GM18505 (cell line): ENCODE measurements around the gene TUBA1C.
A peak's percentile ranks its signal among the peaks of the same experiment; 100 is the strongest.
"Not testable (repeated sequence)": the region's sequence is repeated elsewhere in the genome, so short reads cannot be mapped to it uniquely, and the experiment has no call there.

ENCODE experiments used
- ATAC-seq: cut with Tn5 transposase; IDR thresholded peaks from one replicate; pipeline ENCODE4 v1.9.1; 2021; ENCODE audit not compliant: unreplicated experiment
- POLR2A ChIP-seq: IDR thresholded peaks from 4 replicates; pipeline ENCODE4 v1.6.1; 2011; ENCODE audit warnings: borderline replicate concordance; ENCODE audit not compliant: insufficient read depth, insufficient read length; ENCODE audit errors: extremely low read depth

Gene TUBA1C

DNA sequence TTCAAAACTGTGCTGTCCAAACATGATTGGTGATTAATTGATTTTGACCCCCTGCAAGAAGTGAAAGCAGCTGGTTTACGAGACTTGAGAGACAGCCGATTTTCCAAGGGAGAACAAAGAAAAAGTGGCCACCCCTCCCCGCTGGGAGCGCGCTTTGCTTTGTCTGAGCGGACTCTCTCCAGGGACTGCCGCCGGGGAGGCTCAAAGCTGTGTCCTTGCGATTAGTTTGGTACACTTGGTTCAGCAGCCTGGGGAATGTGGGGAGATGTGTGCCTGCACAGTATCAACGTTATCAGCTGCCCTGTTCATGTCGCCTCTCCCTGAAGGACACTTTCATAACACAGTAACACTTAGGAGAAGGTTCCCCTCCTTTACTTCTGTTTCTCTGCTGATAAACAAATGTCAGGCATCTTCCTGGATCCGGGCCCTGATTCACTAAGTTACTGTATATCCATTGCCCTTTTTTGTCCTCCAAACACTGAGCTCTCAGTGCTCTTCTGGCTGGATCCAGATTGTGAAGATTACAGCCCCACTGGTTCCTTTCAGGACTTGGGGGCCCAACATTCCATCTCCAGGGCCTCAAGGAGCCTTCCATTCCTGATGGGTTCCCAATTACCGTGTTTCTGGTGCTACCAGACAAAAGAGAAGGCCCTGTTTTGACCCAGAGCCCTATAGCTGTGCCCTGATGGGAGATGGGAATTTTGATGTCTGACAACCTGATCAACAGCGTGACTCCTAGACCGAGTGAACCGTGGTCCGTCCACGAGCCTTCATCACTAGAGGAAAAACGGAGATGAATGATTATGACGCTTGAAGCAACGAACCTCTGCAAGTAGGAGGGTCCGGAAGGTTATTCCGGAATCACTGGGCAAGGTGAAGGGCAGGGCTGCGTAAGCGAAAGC is 31.7 kb upstream of the TUBA1C start:
- no peak for ATAC-seq
- no peak for TF ChIP-seq POLR2A

DNA sequence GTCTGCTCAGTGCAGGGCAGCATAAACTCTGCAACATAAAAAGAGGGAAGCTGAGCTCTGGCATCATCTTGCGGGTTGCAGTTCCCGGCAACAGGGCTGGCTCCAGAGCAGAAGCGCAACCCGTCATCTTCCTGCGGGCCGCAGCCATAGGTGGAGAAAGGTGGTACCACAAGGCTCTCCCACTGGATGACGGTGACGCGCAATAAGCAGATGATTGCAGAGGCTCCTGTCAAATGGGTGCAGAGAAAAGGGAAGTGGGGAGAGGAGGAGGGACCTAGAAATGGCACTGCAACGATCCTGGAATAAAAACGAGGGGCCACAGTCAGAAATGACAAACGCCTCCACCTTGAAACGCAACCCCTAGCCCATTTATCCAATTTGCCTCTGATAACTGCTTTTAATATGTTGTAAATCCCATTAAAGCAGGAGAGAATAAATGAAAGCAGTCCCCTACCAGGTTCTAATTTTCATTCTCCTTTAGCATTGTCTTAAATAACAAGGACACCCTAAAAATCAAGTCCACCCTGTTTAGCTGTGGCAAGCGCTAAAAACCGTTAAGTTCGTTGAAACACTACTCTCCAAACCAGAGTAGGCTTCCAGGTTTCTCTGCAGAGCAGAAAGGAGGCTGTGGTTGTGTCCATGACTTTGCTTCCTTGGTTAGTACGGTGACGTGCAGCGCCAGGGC is 30.9 kb upstream of the TUBA1C start:
- ATAC-seq, result no peak
- peak; percentile 13 for TF ChIP-seq POLR2A

GRCh38 chr12:49236423-49236822 is 28.5 kb upstream of the TUBA1C start:
- no peak for TF ChIP-seq POLR2A
- ATAC-seq, result no peak

DNA sequence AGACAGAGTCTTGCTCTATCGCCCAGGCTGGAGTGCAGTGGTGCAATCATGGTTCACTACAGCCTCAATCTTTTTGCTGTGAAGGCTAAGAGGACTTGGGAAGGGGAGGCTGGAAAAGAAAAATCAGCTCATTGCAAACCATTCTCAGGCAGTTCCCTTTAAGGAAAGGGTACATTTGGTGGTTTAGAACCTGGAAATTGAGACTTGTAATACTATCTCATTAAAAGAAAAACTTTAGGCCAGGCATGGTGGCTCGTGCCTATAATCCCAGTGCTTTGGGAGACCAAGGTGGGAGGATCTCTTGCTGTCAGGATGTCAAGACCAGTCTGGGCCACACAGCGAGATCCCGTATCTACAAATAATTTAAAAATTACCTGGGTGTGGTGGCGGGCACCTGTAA is 21.3 kb upstream of the TUBA1C start:
- TF ChIP-seq POLR2A, result no peak
- no peak for ATAC-seq

DNA sequence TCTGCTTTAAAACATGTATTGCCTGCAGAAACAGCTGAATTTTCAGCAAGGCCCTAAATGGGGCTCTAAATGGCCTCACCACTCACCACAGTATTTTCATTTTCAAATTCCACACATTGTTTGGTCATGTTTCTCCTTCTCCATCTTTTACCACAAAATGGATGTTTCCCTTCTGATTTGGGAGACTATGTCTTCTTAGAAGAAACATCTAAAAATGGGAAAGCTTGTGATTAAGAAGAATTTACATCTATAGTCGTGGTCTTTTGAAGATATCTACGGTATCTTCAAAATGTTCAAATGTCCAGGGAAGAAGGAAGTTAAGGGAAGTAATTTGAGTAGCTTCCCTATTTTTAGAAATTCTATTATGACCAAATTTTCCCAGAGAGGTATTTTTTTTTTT is 20.7 kb upstream of the TUBA1C start:
- ATAC-seq, result no peak
- TF ChIP-seq POLR2A, result no peak

DNA sequence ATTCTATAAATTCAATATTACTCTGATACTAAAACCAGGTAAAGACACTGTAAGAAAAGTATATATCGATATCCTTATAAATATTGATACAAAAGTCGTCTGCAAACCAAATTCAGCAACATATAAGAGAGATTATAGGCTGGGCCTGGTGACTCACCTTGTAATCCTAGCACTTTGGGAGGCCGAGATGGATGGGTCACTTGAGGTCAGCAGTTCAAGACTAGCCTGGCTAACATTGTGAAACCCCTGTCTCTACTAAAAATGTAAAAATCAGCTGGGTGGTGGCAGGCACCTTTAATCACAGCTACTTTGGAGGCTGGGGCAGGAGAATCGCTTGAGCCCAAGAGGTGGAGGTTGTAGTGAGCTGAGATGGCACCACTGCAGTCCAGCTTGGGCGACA is 13.5 kb upstream of the TUBA1C start:
- no peak for TF ChIP-seq POLR2A
- ATAC-seq, result no peak

GRCh38 chr12:49253033-49253623 is 11.8 kb upstream of the TUBA1C start:
- ATAC-seq, result no peak
- no peak for TF ChIP-seq POLR2A

GRCh38 chr12:49255456-49255855 is 9.4 kb upstream of the TUBA1C start:
- ATAC-seq, result not testable (repeated sequence)

DNA sequence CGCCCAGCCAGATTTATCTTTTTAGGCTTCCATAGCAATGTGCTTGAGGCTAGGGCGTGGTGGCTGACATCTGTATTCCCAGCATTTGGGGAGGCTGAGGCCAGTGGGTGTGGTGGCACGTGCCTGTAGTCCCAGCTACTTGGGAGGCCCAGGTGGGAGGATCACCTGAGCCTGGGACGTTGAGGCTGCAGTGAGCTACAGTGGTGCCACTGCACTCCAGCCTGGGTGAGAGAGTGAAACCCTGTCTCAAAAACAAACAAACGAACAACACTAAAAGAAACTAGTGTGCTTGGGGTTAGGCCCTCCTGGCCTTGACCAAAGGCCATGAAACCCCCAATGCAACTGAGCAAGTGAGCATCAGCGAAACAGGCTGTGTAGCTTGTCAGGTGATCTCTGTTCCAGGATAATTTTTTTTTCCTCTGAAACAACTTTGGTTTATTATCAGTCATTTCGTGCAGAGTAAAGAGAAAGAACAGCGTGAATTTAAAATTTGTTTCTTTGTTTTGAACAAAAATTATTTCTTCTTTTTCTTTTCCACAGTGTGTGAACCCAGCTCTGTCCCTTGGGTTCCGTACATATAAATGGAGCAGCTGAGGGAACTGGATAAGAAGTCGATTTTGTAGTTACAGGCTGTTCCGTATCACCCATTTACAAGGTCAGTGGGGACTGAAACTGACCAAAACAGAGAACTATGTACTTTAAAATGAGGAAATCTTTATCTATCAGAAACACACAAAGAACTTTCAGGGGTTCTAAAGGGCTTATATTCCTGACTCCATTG is 8.8 kb upstream of the TUBA1C start:
- no peak for ATAC-seq
- no peak for TF ChIP-seq POLR2A

DNA sequence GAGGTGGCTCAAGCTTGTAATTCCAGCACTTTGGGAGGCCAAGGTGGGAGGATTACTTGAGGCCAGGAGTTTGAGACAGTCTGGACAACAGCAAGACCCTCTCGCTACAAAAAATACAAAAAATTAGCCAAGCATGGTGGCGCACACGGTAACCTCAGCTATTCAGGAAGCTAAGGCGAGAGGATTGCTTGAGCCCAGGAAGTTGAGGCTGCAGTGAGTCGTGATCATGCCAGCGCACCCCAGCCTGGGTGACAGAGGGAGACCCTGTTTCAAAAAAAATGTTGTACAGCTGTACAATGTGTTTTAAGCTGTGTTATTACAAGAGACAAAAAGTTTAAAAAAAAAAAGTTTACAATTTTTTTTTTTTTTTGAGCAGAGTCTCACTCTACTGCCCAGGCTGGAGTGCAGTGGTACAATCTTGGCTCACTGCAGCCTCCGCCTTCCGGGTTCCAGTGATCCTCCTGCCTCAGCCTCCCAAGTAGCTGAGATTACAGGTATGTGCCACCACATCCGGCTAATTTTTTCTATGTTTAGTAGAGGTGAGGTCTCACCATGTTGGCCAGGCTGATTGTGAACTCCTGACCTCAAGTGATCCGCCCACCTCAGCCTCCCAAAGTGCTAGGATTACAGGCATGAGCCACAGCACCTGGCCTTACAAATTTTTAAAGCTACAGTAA is 7.2 kb upstream of the TUBA1C start:
- ATAC-seq, result not testable (repeated sequence)

GRCh38 chr12:49259452-49259851 is 5.4 kb upstream of the TUBA1C start:
- ATAC-seq, result no peak
- TF ChIP-seq POLR2A, result no peak

- TF ChIP-seq POLR2A, result no peak
- ATAC-seq, result no peak
These were observed 4.7 kb upstream of the TUBA1C start for GRCh38 chr12:49260166-49260565.
